GM12873 (cell line): ENCODE data around the gene FAM9B.

Source experiments
- CTCF ChIP-seq: IDR thresholded peaks from 2 replicates; pipeline ENCODE4 v1.5.1; 2012; ENCODE audit warnings: low read depth, mild to moderate bottlenecking, moderate library complexity, low read length, control low read depth; ENCODE audit not compliant: insufficient read depth; ENCODE audit errors: missing control alignments

Gene FAM9B

GRCh38 chrX:9062641-9063040 lies 28.7 kb upstream of the FAM9B start:
- no peak for TF ChIP-seq CTCF

GRCh38 chrX:9055354-9055753 lies 21.4 kb upstream of the FAM9B start:
- no peak for TF ChIP-seq CTCF

GRCh38 chrX:9052081-9052480 lies 18.2 kb upstream of the FAM9B start:
- TF ChIP-seq CTCF, result no peak

GRCh38 chrX:9050331-9050730 lies 16.4 kb upstream of the FAM9B start:
- TF ChIP-seq CTCF, result no peak

GRCh38 chrX:9048801-9049200 lies 14.9 kb upstream of the FAM9B start:
- no peak for TF ChIP-seq CTCF

GRCh38 chrX:9038244-9038643 lies 4.3 kb upstream of the FAM9B start:
- no peak for TF ChIP-seq CTCF

- TF ChIP-seq CTCF, result no peak
Observed at GRCh38 chrX:9037296-9037695, 3.4 kb upstream of the FAM9B start.

- TF ChIP-seq CTCF, result no peak
Observed at GRCh38 chrX:9033586-9033985, 341 bp downstream of the FAM9B start.
